WTC11 (cell line): ENCODE data around the gene GDF7. TPM values are rescaled to one million over a fixed set of nuclear protein-coding genes. Genes with fewer than 3 reads are reported as not detected.

Source experiments
- ATAC-seq: fragments of 200-7000 bp; cut with Tn5 transposase; 2 replicates; pipeline ENCODE4 v1.10.0; 2021; ENCODE audit warnings: mild to moderate bottlenecking, moderate library complexity
- CTCF ChIA-PET: fragments of 300-600 bp; sonication (Branson Sonifier 250); formaldehyde crosslinking; loops from one replicate; lab custom pipeline; 2021; ENCODE audit warnings: antibody characterized with exemption; lab: Charles Lee
- POLR2A ChIA-PET: fragments of 350-600 bp; sonication (Branson Sonifier 250); formaldehyde crosslinking; loops from one replicate; lab custom pipeline; 2021; ENCODE audit warnings: antibody characterized with exemption; lab: Charles Lee
- DNase-seq: peaks from one replicate; pipeline ENCODE4 v3.0.0; 2021; ENCODE audit warnings: low spot score
- H3K27ac Mint-ChIP-seq: 2 replicates; pipeline ENCODE4 v1.8.0; 2021; ENCODE audit warnings: mixed read lengths
- H3K27me3 Mint-ChIP-seq: 2 replicates; pipeline ENCODE4 v1.8.0; 2021; ENCODE audit warnings: low read depth, mild to moderate bottlenecking, moderate library complexity, mixed read lengths
- H3K36me3 Mint-ChIP-seq: 2 replicates; pipeline ENCODE4 v1.8.0; 2021; ENCODE audit warnings: mixed read lengths
- H3K4me1 Mint-ChIP-seq: 2 replicates; pipeline ENCODE4 v1.8.0; 2022; ENCODE audit warnings: mixed read lengths
- H3K4me3 Mint-ChIP-seq: 2 replicates; pipeline ENCODE4 v1.8.0; 2021; ENCODE audit warnings: mild to moderate bottlenecking, moderate library complexity, mixed read lengths
- H3K9me3 Mint-ChIP-seq: 2 replicates; pipeline ENCODE4 v1.8.0; 2021; ENCODE audit warnings: mixed read lengths
- CREB1 ChIP-seq: sonication (generic); formaldehyde crosslinking; IDR thresholded peaks from 2 replicates; pipeline ENCODE4 v1.8.0; 2023; ENCODE audit warnings: mild to moderate bottlenecking, missing genetic modification reagents
- CREM ChIP-seq: sonication (generic); formaldehyde crosslinking; IDR thresholded peaks from 2 replicates; pipeline ENCODE4 v1.8.1; 2022; ENCODE audit warnings: mild to moderate bottlenecking, missing genetic modification reagents, moderate library complexity
- ESRRA ChIP-seq: sonication (generic); formaldehyde crosslinking; IDR thresholded peaks from 2 replicates; pipeline ENCODE4 v1.8.1; 2022; ENCODE audit warnings: mild to moderate bottlenecking, missing genetic modification reagents, borderline replicate concordance
- FOXP1 ChIP-seq: sonication (generic); formaldehyde crosslinking; IDR thresholded peaks from 2 replicates; pipeline ENCODE4 v1.8.0; 2022; ENCODE audit warnings: missing genetic modification reagents, mild to moderate bottlenecking, moderate library complexity, borderline replicate concordance
- KAT7 ChIP-seq: sonication (generic); formaldehyde crosslinking; IDR thresholded peaks from 2 replicates; pipeline ENCODE4 v1.8.1; 2023; ENCODE audit warnings: missing genetic modification reagents, mild to moderate bottlenecking, borderline replicate concordance
- NFATC4 ChIP-seq: fragments of 250-450 bp; sonication (Bioruptor Pico); IDR thresholded peaks from 2 replicates; pipeline ENCODE4 v1.9.0; 2021; ENCODE audit warnings: mild to moderate bottlenecking
- RELA ChIP-seq: sonication (generic); formaldehyde crosslinking; IDR thresholded peaks from 2 replicates; pipeline ENCODE4 v1.8.1; 2022; ENCODE audit warnings: missing genetic modification reagents, mild to moderate bottlenecking, borderline replicate concordance
- RORB ChIP-seq: fragments of 250-450 bp; sonication (Bioruptor Pico); IDR thresholded peaks from 2 replicates; pipeline ENCODE4 v1.9.0; 2021; ENCODE audit warnings: mild to moderate bottlenecking
- SMAD4 ChIP-seq: sonication (generic); formaldehyde crosslinking; IDR thresholded peaks from 2 replicates; pipeline ENCODE4 v1.8.0; 2022; ENCODE audit warnings: mild to moderate bottlenecking, missing genetic modification reagents
- SOX15 ChIP-seq: fragments of 250-450 bp; sonication (Bioruptor Pico); IDR thresholded peaks from 2 replicates; pipeline ENCODE4 v1.9.0; 2021; ENCODE audit warnings: mild to moderate bottlenecking
- TEAD1 ChIP-seq: sonication (generic); formaldehyde crosslinking; IDR thresholded peaks from 2 replicates; pipeline ENCODE4 v1.8.0; 2022; ENCODE audit warnings: mild to moderate bottlenecking, missing genetic modification reagents
- TP53 ChIP-seq: sonication (generic); formaldehyde crosslinking; IDR thresholded peaks from 2 replicates; pipeline ENCODE4 v1.8.1; 2023; ENCODE audit warnings: mild to moderate bottlenecking, missing genetic modification reagents
- ZNF232 ChIP-seq: sonication (generic); formaldehyde crosslinking; IDR thresholded peaks from 2 replicates; pipeline ENCODE4 v1.8.0; 2022; ENCODE audit warnings: mild to moderate bottlenecking, missing genetic modification reagents
- total RNA-seq: library from RNA; stranded (reverse); gene quantifications from 3 replicates; pipeline ENCODE4 v1.2.3, GENCODE V29; 2021
- TF ChIP-seq, protein P1 (sequence below): fragments of 250-450 bp; sonication (Bioruptor Pico); IDR thresholded peaks from 2 replicates; pipeline ENCODE4 v1.8.0; 2021; ENCODE audit warnings: mild to moderate bottlenecking
- TF ChIP-seq, protein P2 (sequence below): sonication (generic); formaldehyde crosslinking; IDR thresholded peaks from 2 replicates; pipeline ENCODE4 v1.8.1; 2022; ENCODE audit warnings: mild to moderate bottlenecking, moderate library complexity, missing genetic modification reagents
- TF ChIP-seq, protein P3 (sequence below): sonication (generic); formaldehyde crosslinking; IDR thresholded peaks from 2 replicates; pipeline ENCODE4 v1.8.1; 2023; ENCODE audit warnings: mild to moderate bottlenecking, missing genetic modification reagents, moderate library complexity
- TF ChIP-seq, protein P4 (sequence below): sonication (generic); formaldehyde crosslinking; IDR thresholded peaks from 2 replicates; pipeline ENCODE4 v1.8.0; 2022; ENCODE audit warnings: missing genetic modification reagents
- TF ChIP-seq, protein P5 (sequence below): sonication (generic); formaldehyde crosslinking; IDR thresholded peaks from 2 replicates; pipeline ENCODE4 v1.8.1; 2023; ENCODE audit warnings: mild to moderate bottlenecking, missing genetic modification reagents
- TF ChIP-seq, protein P6 (sequence below): sonication (generic); formaldehyde crosslinking; IDR thresholded peaks from 2 replicates; pipeline ENCODE4 v1.8.1; 2023; ENCODE audit warnings: mild to moderate bottlenecking, missing genetic modification reagents, moderate library complexity

GDF7 gene
- total RNA-seq, 1 experiment from 2014 or later, result 0.55 TPM

DNA sequence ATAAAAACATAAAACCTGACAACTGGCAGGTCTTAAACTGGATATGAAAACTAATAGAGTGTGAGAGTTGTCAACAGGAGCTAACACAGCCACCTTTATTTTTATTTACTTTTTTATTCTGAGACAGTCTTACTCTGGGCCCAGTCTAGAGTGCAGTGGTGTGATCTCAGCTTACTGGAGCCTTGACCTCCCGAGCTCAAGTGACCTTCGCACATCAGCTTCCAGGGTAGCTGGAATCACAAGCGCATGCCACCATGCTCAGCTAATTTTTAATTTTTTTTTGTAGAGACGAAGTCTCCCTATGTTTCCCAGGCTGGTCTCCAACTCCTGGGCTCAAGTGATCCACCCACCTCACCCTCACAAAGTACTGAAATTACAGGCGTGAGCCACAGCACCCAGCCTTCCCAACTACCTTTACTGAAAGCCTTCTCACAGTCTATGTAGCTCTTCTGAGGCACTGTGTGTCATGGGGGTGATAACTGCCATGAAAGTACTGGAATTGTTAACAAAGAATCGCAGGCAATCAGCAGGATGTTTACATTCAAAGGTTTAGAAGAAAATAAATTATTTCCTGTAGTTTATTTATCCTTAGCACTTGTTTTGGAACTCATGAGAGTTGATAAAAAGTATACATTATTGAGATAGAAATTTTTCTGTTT, 24.3 kb downstream of the GDF7 start:
- Mint-ChIP-seq H3K4me1 (no peaks in the 10 kb centered on the region), H3K4me3 (no peak overlapping the region), H3K27me3 (no peaks in the 10 kb centered on the region), H3K9me3 (peaks cover 6% of the 10 kb centered on the region), H3K36me3 (peaks cover 19% of the 10 kb centered on the region), H3K27ac (0 out of 2 replicates have a peak overlapping the region, but pooled peaks have one; percentile 36)
- POLR2A ChIA-PET, result no interaction called here
- no peak for TF ChIP-seq KAT7 (CRISPR knock-in tag)
- no peak for TF ChIP-seq ZNF232 (CRISPR knock-in tag)
- no peak for TF ChIP-seq TEAD1
- no peak for TF ChIP-seq NFATC4 (CRISPR knock-in tag)
- TF ChIP-seq, protein P1, sequence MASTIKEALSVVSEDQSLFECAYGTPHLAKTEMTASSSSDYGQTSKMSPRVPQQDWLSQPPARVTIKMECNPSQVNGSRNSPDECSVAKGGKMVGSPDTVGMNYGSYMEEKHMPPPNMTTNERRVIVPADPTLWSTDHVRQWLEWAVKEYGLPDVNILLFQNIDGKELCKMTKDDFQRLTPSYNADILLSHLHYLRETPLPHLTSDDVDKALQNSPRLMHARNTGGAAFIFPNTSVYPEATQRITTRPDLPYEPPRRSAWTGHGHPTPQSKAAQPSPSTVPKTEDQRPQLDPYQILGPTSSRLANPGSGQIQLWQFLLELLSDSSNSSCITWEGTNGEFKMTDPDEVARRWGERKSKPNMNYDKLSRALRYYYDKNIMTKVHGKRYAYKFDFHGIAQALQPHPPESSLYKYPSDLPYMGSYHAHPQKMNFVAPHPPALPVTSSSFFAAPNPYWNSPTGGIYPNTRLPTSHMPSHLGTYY, result no peak
- TF ChIP-seq ESRRA (CRISPR knock-in tag), result no peak
- TF ChIP-seq SOX15 (CRISPR knock-in tag), result no peak
- no peak for TF ChIP-seq CREM (CRISPR knock-in tag)
- TF ChIP-seq, protein P2, sequence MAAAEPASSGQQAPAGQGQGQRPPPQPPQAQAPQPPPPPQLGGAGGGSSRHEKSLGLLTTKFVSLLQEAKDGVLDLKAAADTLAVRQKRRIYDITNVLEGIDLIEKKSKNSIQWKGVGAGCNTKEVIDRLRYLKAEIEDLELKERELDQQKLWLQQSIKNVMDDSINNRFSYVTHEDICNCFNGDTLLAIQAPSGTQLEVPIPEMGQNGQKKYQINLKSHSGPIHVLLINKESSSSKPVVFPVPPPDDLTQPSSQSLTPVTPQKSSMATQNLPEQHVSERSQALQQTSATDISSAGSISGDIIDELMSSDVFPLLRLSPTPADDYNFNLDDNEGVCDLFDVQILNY (CRISPR knock-in tag), result no peak
- no peak for TF ChIP-seq TP53 (CRISPR knock-in tag)
- CTCF ChIA-PET, result interaction anchor here (1.3 to 3.5 kb wide), 2 partner anchors 14 to 29 kb away, joined by 5 to 17 read pairs; no protein-coding TSS in a partner anchor
- no peak for DNase-seq
- no peak for ATAC-seq

DNA sequence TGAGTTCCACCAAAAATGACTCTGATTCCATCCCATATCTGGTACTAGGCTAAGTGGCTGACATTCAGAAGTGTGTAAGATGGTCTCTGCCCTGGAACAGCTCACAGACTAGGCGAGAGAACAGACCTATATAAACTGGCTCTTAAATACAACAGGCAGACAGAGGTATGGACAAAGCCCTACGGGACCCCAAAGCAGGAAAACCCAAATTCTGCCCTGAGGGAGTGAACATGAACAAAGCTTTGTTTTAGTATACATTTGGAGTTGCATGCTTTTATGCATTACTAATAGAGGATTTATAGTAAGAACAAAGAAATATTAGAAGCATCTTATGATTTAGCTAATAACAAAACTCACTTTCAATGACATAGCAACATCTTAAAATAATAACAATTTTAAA, 25.1 kb downstream of the GDF7 start:
- no peak for DNase-seq
- ATAC-seq, result no peak
- ChIA-PET POLR2A (no interaction called here), CTCF (interaction anchor here (1.3 to 3.5 kb wide), 2 partner anchors 15 to 30 kb away, joined by 5 to 17 read pairs; no protein-coding TSS in a partner anchor)
- H3K4me1 Mint-ChIP-seq, result no peaks in the 10 kb centered on the region
- H3K4me3 Mint-ChIP-seq, result no peak overlapping the region
- H3K9me3 Mint-ChIP-seq, result peaks cover 6% of the 10 kb centered on the region
- no peak for TF ChIP-seq SMAD4 (CRISPR knock-in tag)
- H3K27ac Mint-ChIP-seq, result no peak overlapping the region
- H3K36me3 Mint-ChIP-seq, result peaks cover 12% of the 10 kb centered on the region
- H3K27me3 Mint-ChIP-seq, result no peaks in the 10 kb centered on the region

DNA sequence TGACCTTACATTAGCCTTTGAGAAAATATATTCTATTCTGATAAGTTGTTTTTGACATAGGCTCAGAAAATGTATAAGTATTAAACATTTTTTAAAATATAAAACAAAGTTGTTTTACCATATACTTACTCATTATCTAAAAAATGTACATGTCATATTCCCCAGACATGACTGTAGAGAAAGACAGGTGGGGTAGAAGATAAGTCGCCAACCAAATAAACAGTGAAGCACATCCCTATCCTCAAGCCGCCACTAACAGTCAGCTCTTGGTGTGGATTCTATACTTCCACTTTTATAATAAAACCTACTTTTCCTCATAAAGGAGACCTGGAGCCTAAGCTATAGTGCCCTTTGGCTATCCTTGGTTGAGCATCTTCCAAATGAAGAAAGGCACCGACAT, 26.4 kb downstream of the GDF7 start:
- peaks cover 6% of the 10 kb centered on the region for H3K9me3 Mint-ChIP-seq
- H3K36me3 Mint-ChIP-seq, result peaks cover 8% of the 10 kb centered on the region
- no peak overlapping the region for H3K4me3 Mint-ChIP-seq
- ChIA-PET POLR2A (no interaction called here), CTCF (interaction anchor here (1.7 to 3.5 kb wide), 2 partner anchors 17 to 32 kb away, joined by 8 to 17 read pairs; no protein-coding TSS in a partner anchor)
- H3K27me3 Mint-ChIP-seq, result no peaks in the 10 kb centered on the region
- ATAC-seq (no peak), DNase-seq (no peak)
- no peaks in the 10 kb centered on the region for H3K4me1 Mint-ChIP-seq
- 0 out of 2 replicates have a peak overlapping the region, but pooled peaks have one; percentile 63 for H3K27ac Mint-ChIP-seq
- TF ChIP-seq CREB1 (no peak), RORB (CRISPR knock-in tag) (no peak), NFATC4 (CRISPR knock-in tag) (no peak), RELA (no peak), SOX15 (CRISPR knock-in tag) (no peak), FOXP1 (no peak)
- TF ChIP-seq, protein P3, sequence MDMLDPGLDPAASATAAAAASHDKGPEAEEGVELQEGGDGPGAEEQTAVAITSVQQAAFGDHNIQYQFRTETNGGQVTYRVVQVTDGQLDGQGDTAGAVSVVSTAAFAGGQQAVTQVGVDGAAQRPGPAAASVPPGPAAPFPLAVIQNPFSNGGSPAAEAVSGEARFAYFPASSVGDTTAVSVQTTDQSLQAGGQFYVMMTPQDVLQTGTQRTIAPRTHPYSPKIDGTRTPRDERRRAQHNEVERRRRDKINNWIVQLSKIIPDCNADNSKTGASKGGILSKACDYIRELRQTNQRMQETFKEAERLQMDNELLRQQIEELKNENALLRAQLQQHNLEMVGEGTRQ, result no peak
- TF ChIP-seq, protein P2 (CRISPR knock-in tag), result no peak
- TF ChIP-seq, protein P4, sequence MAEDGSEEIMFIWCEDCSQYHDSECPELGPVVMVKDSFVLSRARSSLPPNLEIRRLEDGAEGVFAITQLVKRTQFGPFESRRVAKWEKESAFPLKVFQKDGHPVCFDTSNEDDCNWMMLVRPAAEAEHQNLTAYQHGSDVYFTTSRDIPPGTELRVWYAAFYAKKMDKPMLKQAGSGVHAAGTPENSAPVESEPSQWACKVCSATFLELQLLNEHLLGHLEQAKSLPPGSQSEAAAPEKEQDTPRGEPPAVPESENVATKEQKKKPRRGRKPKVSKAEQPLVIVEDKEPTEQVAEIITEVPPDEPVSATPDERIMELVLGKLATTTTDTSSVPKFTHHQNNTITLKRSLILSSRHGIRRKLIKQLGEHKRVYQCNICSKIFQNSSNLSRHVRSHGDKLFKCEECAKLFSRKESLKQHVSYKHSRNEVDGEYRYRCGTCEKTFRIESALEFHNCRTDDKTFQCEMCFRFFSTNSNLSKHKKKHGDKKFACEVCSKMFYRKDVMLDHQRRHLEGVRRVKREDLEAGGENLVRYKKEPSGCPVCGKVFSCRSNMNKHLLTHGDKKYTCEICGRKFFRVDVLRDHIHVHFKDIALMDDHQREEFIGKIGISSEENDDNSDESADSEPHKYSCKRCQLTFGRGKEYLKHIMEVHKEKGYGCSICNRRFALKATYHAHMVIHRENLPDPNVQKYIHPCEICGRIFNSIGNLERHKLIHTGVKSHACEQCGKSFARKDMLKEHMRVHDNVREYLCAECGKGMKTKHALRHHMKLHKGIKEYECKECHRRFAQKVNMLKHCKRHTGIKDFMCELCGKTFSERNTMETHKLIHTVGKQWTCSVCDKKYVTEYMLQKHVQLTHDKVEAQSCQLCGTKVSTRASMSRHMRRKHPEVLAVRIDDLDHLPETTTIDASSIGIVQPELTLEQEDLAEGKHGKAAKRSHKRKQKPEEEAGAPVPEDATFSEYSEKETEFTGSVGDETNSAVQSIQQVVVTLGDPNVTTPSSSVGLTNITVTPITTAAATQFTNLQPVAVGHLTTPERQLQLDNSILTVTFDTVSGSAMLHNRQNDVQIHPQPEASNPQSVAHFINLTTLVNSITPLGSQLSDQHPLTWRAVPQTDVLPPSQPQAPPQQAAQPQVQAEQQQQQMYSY (CRISPR knock-in tag), result no peak
- TF ChIP-seq, protein P5, sequence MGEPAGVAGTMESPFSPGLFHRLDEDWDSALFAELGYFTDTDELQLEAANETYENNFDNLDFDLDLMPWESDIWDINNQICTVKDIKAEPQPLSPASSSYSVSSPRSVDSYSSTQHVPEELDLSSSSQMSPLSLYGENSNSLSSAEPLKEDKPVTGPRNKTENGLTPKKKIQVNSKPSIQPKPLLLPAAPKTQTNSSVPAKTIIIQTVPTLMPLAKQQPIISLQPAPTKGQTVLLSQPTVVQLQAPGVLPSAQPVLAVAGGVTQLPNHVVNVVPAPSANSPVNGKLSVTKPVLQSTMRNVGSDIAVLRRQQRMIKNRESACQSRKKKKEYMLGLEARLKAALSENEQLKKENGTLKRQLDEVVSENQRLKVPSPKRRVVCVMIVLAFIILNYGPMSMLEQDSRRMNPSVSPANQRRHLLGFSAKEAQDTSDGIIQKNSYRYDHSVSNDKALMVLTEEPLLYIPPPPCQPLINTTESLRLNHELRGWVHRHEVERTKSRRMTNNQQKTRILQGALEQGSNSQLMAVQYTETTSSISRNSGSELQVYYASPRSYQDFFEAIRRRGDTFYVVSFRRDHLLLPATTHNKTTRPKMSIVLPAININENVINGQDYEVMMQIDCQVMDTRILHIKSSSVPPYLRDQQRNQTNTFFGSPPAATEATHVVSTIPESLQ (CRISPR knock-in tag), result no peak
- TF ChIP-seq, protein P6, sequence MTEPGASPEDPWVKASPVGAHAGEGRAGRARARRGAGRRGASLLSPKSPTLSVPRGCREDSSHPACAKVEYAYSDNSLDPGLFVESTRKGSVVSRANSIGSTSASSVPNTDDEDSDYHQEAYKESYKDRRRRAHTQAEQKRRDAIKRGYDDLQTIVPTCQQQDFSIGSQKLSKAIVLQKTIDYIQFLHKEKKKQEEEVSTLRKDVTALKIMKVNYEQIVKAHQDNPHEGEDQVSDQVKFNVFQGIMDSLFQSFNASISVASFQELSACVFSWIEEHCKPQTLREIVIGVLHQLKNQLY (CRISPR knock-in tag), result no peak
